ENCODE data around the gene RGS3.

RGS3 gene

DNA sequence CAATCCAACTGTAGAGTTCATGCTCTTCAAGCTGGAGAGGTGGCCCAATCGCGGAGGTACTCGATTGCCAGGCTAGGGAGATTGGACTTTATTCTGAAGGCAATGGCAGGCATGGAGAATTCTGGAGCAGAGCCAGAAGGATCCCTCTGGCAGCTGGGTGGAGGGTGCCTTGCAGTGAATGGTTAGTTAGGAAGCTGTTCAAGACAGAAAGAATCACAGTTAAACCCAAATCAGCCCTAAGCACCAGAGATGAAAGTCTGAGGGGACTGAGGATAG is 182.4 kb downstream of the RGS3 start:
- peaks cover 3% of the 10 kb centered on the region; the same call in 1 of the 2 replicates for H3K9me3 ChIP-seq
- H3K36me3 ChIP-seq (replicated peaks): no peaks in the 10 kb centered on the region
- no peak overlapping the region for H3K4me3 ChIP-seq
- peaks cover 16% of the 10 kb centered on the region for H3K27me3 ChIP-seq (ENCODE audit: low read depth)
- no peak for DNase-seq (ENCODE audit: low spot score in 2 of 2)
- in situ Hi-C loops (cut with MboI; ENCODE audit: low sequenced_read_pairs): no loop called here
- no peaks in the 10 kb centered on the region for H3K4me1 ChIP-seq

DNA sequence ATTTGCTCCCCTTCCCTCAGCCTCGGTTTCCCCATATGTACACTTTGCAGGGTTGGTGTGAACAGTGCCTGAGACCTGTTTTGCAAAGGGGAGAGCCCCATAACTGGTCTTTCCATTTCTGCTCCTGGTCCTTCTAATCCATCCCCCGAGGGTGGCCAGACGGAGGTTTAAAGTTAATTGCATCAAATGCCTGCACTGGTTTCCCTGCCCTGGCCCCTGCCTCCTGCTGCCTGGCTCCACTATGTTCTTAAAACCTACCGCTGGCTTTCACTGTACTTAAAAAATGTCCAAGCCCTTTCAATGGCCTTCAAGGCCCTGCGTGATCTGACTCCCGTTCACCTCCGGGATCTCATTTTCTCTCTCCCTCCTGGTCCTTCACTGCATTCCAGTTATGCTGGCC is 183.0 kb downstream of the RGS3 start:
- Histone ChIP-seq H3K27me3 (ENCODE audit: low read depth) (peaks cover 16% of the 10 kb centered on the region), H3K4me1 (no peaks in the 10 kb centered on the region)
- in situ Hi-C loops (cut with MboI; ENCODE audit: low sequenced_read_pairs): no loop called here

More for the DNA sequence above, 183.0 kb downstream of the RGS3 start:
- Histone ChIP-seq H3K4me3 (no peak overlapping the region), H3K9me3 (no peaks in the 10 kb centered on the region; the same call in 1 of the 2 replicates), H3K36me3 (replicated peaks) (no peaks in the 10 kb centered on the region)
- DNase-seq (ENCODE audit: low spot score in 2 of 2): no peak

Measured in HAP-1 (cell line).